HG03469 (cell line): ENCODE measurements around the gene LRRC47.

Experiments used
- ATAC-seq: cut with Tn5 transposase; IDR thresholded peaks from one replicate; pipeline ENCODE4 v1.9.1; 2021; ENCODE audit warnings: mild to moderate bottlenecking, moderate library complexity, moderate number of reproducible peaks; ENCODE audit not compliant: unreplicated experiment

Gene LRRC47

GRCh38 chr1:3773572-3774275, 22.6 kb downstream of the LRRC47 start:
- ATAC-seq, result no peak

DNA sequence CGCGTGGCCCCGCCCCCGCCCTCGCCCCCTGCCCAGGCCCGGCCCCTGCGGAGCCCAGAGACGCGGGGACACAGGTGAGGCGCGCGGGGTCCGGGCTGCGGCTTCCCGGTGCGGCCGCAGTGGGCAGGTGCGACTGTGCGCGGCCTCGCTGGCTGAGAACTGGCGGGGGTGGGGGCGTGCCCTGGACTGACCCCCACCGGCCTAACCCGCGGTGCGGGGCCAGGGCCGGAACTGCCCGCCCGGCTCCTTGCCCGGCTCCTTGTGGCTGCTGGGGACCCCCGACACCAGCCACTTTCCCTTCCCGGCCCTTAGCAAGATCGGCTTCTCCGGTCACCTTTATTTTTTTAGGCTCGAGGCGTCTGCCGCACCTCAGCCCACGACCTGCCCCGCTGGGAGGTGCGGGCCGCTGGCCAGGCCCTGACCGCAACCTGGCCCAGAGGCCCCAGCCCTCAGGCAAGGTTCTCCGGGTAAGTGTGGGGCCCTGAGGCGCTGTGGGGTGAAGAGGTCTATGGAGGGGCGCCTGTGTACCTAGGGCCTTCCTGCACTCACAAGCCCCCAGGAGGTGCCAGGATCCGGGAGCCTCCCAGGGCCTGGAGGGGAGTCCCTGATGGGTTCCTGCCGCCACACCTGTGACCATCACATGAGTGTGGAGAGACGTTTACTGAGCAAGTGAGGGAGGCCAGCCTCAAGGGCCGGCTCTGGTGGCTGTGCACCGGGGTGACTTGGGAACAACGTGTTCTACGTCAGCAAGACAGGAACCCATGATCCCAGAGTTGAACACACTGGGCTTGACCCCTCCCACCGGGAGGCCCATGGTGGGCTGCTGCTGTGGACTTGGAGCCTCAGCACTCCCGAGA, 23.4 kb downstream of the LRRC47 start, which contains the start of gene SMIM1:
Gene SMIM1 (plus strand): TSS at position 35 of the 857 bp plus-strand sequence. CDS start 2,625 bp downstream, outside the sequence.
- no peak for ATAC-seq

DNA sequence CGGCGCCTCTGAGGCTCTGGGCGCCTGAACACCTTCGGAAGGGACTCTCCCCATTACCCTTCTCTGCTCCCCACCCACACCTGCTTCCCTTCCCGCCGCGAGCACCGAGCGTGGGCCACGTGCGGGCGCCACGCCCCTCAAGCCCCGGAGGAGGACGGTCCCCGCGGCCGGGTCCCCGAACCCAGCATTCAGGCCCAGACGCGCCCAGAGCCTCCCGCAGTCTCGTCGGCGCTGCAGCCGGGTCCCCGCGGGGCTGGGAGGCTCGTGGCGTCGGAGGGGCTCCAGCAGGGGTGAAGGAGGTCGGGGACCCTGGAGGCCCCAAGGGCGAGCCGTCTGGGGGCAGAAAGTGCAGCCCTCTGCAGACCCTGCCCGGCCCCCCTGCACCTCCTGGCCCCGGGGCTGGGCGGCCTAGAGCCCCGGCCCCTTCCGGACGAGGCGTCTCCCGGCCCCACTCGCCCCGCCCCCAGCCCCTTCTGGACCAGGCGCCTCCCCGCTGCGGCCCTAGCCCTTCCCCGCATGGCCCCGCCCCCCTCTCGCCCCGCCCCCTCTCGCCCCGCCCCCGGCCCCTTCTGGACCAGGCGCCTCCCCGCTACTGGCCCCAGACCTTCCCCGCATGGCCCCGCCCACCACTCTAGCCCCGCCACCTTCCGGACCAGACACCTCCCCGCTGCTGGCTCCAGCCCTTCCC, 24.1 kb downstream of the LRRC47 start:
- no peak for ATAC-seq

- ATAC-seq, result no peak
Measured at GRCh38 chr1:3771108-3772026, 24.9 kb downstream of the LRRC47 start.

DNA sequence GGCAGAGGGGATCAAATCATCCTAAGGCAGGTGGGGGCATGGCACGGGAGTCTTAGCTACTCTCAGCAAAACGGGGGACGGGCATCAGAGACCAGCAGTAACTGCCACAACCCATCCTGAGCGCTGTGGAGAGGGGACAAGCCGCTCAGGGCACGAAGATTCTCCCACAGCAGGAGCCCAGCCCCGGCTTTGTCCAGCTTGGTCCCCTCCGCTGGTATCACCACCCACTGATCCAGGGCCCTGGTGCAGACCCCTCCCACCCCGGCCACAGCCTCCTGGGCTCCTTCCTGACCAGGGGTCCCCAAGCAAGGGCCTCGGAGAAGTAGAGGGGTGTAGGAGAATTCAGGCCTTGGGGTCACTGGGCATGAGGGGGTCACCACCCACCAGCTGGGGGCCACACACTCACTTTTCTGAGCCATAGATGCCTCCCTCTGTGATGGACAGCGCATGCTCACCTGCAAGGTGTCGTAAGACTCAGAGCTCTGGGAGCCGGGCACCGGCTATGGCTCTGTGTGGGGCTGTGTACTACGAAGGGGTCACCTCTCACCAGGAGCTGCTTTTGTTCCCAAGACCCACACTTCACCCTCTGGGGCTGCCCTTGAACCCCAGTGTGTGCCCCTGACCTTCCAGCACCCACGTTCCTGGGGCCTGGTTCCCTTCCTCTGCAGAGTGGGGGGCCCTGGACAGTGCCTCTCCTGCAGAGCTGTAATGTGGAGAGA, 26.1 kb downstream of the LRRC47 start:
- no peak for ATAC-seq

- no peak for ATAC-seq
Measured at GRCh38 chr1:3768811-3769390, 27.4 kb downstream of the LRRC47 start.

- ATAC-seq, result no peak
Measured at GRCh38 chr1:3767328-3767925, 28.9 kb downstream of the LRRC47 start.

- no peak for ATAC-seq
Measured at GRCh38 chr1:3763351-3764125, 32.8 kb downstream of the LRRC47 start.

- no peak for ATAC-seq
Measured at GRCh38 chr1:3762873-3763228, 33.4 kb downstream of the LRRC47 start.

GRCh38 chr1:3762151-3762872, 34.0 kb downstream of the LRRC47 start:
- ATAC-seq, result no peak

- no peak for ATAC-seq
Measured at GRCh38 chr1:3761296-3762010, 34.8 kb downstream of the LRRC47 start.

GRCh38 chr1:3759796-3760195, 36.5 kb downstream of the LRRC47 start:
- no peak for ATAC-seq

DNA sequence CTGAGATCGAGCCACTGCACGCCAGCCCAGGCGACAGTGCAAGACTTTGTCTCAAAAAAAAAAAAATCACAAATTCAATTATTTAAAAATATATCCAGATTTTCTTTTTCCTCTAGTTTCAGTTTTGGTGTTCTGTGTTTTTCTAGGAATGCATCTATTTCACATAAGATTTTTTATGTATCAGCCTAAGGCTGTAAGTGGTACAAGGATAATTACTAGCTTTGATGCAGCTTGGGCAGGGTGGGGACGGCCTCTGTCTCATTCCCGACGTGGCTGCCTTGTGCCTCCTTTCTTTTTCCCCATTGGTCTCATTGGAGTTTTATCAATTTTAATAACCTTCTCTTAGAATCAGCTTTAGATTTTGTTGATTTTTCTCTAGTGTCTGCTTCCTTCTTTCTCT, 37.1 kb downstream of the LRRC47 start:
- no peak for ATAC-seq

DNA sequence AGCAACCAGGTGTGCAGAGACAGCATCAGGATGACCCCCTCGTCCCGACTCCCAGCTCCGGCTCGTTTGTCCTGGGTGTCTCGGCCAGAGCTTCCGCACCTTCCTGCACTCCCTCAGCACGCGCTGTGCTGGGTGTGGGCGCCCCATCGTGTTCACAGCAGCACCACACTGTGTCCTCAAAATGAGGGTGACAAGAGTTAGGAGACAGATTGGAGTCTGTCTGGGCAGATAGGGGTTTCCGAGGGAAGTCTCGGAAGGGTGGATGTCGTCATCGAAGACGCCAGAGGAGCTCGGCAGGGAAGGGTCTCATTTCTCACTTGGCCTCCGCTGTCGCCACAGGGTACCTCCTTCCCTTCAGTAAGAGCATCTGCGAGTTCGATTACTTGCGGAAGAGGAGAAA, 39.9 kb downstream of the LRRC47 start:
- no peak for ATAC-seq

DNA sequence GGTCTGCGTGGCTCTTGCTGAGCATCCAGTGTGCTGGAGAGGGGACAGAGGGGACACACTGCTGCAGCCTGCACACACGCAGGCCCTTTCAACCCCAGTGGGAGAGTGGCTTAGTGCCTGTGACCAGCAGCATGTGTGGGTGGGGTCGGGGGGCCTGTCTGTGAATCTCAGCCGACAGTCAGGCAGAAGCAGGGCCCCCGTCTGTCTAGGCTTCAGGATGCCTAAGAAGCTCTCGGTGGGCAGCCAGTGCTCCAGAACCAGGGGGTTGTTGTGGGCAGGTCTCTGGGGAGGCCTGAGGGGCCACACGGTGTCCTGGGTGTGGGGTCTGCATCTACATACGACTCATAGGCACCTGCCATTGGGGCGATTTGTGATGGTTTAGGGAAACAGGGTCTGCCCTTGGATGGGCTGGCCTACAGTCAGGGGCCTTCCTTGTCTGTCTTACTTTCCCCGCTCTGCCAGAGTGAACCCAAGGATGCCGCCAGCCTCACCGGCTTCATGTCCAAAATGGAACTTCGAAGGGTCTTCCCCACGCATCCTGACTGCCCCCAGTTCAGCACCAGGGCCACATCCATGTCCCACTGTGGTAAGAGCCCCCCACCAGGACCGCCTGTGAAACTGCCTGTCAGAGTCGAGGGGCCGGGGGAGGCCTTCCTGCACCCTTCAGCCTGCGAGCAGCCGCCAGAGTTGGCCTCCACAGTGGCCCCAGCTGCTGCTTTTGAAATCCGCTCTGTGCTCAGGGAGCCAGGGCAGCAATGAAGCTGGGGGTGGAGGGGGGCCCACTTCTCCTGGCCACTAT, 42.4 kb downstream of the LRRC47 start:
- ATAC-seq, result no peak

DNA sequence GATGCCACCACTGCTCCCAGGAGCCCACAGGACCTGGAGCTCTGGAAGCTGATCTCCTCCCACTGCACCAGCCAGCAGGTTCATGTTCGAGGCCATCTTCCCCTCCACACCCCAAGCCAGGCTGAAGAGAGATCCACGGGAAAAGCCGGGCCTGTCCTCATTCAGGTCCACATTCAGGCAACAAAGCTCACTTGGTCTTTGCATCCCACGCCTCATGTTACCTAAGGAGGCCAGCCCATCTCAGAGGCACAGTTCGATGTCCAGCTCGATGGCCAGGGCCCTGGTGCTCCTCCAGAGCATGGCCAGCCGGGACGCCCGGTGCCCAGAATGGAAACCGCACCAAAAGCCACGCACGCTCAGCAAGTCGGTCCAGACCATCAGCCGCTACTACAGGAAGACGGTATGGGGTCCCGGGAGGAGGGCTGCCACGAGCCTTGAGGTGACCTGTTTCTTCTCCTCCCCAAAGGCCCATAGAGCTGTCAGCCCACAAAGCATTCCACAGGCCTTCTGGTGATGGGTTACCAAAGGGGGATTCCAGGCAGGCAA, 43.8 kb downstream of the LRRC47 start, which contains the start of gene CCDC27:
Gene CCDC27 (plus strand): TSS at position 51 of the 546 bp plus-strand sequence. CDS start 32 bp downstream, at position 83.
- no peak for ATAC-seq
